Measurements from ENCODE around the gene C6orf58.

The C6orf58 gene
- 0 to 0.09 (median 0) reads per million in 4 experiments for total RNA-seq

- no peak for DNase-seq
Measured at GRCh38 chr6:127576874-127577273, at the start of gene C6orf58. Gene C6orf58, plus strand, starts transcription at chr6:127577174. Its CDS starts 12 bp downstream, at chr6:127577186.

DNA sequence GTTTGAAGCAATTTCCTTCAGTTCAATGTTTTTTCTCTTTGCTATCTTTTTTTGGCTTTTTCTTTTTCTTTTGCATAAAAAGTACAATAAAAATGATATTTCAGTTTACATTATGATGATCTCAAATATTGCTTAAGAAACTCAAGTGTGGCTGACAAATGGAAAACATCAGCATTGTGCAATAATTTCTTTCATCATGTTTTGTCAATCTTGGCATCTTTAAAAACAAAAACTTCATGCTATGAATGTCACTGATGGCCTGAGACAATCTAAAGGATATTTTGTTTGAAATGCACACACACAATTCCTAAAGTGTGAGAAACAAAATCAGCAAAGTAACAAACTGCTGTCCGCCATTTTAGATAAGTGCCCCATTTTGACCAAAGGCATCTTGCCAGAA, 44.0 kb upstream of the C6orf58 start:
- no peak for DNase-seq

GRCh38 chr6:127533736-127534135, 43.2 kb upstream of the C6orf58 start:
- DNase-seq: no peak

DNA sequence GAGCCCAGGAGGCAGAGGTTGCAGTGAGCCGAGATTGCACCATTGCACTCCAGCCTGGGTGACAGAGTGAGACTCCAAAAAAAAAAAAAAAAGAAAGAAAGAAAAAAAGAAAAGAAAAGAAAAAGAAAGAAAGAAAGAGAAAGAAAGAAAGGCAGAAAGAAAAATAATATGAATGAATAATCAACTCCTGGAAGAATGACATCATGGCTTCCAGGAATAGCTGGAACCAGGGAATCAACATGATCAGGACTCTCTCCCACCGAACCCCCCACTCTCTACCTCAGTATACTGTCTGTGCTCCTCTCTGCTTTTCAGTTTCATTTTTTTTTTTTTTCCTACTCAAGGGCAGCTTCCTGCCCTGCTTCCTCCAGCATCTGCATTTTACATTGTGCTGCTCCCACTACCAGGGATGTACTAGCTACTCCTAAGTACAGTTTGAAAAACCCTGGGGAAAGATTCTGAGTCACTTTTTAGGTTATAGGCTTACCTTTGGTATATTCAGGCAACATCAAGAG, 38.2 kb upstream of the C6orf58 start:
- no peak for DNase-seq

- DNase-seq: no peak
Measured at GRCh38 chr6:127539272-127539671, 37.7 kb upstream of the C6orf58 start.

DNA sequence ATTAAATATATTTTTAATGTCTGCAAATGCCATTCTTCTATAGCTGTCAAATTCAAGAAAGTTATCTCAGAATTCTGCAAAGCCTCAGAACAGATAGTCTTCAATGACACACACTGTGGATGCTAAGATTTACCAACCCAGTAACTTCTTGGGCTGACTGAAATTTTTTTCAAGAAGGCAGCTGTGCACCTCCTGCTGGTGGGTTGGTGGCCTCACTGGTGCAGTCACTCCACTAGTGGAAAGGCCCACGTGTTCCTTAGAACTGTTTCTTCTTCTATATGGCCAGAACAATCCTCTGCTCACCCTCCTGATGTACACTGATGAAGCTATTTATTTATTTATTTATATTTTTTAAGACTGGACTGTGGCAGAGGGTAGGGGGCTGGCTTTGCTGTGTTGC, 29.8 kb upstream of the C6orf58 start:
- no peak for DNase-seq

DNA sequence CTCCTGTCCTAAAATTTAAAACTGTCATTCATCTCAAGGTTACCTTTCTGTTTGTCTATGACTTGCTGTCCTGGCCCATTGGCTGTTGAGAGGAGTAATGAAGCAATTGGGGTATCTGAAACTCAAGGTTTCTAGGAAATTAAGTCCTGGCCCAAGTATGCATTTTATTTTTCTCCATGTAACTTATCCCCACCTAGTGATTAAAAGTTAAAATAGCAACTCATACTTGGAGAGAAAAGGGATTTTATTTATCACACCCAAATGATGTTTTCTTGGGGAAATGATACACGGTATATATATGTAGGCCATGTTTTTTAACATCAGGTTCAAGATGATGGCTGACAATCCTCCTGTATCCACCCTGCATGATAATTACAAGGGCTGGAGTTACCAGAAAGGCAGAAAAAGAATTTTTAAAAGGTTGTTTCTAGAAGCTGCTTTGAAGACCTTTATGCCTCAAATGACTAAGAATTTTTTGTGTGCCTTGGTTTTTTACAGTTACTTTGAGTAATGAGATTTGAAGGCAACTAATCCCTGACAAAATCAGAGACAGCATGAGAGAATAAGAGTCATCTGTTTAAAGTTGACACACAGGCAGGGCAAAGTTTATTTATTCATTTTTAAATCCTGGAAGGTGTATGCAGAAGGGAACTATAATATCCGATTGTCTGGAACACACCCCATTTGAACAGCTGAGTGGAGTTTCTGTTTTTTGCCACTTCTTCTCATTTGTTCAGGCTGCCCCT, 28.9 kb upstream of the C6orf58 start:
- no peak for DNase-seq

DNA sequence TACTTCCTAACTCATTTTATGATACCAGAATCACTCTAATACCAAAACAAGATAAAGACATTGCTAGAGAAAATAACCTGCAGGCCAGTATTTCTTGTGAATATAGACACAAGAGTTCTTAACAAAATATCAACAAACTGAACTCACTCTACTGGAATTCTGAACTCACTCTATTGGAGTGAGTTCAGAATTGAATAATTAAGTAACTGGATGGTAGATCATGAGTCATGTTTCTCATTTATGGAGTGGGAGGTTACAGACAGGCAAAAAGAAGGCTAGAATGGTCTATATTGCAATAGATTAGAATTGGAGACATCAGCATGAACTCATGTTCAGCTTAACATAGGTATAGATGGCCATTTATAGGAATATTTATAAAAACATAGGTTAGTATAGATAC, 26.6 kb upstream of the C6orf58 start:
- DNase-seq: no peak

DNA sequence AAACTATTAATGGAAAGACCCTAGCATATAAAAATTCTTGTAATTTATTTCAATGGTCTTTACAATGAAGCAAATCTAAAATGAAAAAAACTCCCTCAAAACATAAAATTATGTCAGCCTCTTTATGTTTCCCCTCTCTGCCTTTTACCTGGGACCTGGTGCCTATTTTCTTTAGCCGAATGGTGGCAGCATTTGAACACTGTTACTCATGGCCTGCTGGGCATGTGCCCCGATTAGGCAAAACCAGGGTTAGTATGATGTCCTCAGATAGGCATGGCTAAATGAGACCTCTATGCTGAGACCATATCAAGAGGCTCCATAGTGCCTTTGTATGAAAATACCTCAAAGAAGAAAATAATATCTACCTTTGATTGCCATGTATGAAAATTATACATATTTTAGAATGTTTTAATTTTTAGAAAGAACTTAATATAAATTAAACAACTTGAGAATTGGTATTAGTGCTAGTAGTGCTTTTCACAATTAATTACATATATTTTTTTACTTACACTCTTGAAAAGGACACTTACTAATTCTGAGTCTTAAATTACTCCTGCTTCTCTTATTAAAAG, 22.5 kb upstream of the C6orf58 start:
- no peak for DNase-seq

- no peak for DNase-seq
Measured at GRCh38 chr6:127561660-127562059, 15.3 kb upstream of the C6orf58 start.

GRCh38 chr6:127564761-127565160, 12.2 kb upstream of the C6orf58 start:
- no peak for DNase-seq

DNA sequence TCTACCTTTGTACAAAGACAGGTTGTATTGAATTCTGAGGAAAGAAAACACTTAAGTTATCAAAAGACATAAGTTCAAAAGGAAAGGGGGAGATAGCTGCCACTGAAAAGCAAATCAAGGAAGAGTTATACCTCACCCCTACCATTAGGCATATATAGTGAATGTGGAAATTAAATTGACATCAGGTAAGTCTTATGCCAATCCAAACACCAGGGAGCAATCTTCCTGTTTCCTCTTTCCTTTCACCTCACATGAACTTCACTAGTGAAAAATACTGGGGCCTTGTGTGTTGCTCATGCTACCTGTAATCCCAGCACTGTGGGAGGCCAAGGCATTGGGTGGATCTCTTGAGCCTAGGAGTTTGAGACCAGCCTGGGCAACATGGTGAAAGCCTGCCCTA, 10.9 kb upstream of the C6orf58 start:
- DNase-seq: no peak

- no peak for DNase-seq
Measured at GRCh38 chr6:127566651-127567050, 10.3 kb upstream of the C6orf58 start.

DNA sequence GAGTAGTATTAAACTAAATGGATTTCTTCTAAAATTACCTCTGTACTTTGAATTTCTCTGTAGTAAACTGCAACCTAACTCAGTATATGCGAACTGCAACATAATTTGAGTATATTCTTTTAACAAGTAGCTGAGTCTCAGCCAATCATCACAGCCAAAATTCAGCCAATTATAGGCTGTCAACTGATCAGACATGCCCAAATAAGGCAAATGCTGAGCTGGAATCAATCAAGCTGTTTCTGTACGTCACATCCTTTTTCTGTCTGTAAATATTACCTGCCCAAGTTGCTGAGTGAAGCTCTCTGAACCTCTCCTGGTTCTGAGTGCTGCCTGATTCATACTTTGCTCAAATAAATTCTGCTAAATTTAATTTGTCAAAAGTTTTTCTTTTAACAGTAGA, 9.5 kb upstream of the C6orf58 start:
- no peak for DNase-seq

GRCh38 chr6:127570739-127571389, 6.1 kb upstream of the C6orf58 start:
- no peak for DNase-seq

DNA sequence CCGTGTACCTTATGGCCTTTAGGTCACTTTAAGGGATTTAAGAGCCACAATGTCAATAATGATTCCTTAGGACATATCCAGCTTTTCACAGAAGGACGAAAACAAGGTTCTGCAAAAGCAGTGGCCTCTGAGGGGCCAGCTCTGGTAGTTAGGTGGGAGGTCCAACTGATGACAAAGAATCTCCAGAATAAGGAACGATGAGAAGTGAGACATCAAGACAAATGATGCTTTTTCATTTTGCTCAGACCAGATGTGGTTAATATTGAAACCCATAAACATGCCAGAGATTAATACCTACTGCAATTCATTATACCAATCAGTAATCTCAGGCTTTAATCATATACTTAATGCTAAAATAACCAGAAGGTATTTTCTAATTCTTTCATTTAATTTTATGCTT, 1.9 kb downstream of the C6orf58 start:
- no peak for DNase-seq

- DNase-seq: no peak
Measured at GRCh38 chr6:127581576-127581975, 4.6 kb downstream of the C6orf58 start.

DNA sequence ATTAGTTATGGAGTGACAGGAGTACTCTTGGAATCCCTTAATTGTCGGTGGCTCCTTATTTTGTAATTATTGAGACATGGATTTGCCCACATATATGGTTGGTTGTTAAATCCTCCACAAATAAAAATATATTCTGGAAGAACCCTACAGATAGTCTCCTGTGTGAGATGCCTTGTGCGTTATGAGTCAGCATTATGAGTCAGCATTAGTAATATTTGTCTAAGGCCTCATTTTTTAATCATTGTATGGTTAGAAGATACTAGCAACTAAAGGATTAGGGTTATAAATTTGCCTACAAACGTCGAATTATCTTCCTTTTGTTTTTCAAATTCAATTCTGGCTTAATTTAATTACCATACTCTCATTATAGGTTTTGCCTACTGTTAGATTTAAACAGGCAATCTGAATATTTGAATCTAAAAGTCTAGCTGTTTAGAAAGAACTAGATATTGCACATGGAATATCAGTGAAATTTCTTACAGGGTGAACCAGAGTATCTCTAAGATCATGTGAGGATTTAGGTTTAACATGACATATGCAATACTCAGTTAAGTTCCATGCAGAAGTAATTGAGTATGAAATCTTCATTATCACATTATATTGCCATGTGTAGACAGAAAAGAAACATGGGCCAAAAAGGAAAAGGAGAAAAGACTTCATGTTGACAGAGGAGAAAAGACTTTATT, 5.9 kb downstream of the C6orf58 start:
- DNase-seq: no peak

- DNase-seq: no peak
Measured at GRCh38 chr6:127585123-127585522, 8.1 kb downstream of the C6orf58 start.

DNA sequence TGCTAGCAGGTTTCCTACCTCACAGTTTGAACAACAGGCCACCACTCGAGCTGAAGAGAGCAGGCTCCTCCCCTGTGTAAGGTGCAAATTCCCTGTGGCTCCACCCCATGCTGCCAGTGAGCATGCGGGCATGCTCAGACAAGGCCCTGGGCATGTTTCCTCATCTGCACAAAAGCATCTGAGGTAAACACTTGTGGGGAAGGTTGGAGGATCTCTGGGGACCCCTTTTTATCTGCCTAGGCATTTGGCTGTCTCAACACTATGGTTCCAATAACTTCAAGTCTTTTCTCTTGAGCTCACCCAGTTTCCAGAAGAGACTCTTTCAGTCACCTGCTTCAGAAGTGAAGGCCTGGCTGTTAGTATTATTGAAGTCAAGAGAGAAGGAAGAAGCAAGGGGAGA, 9.4 kb downstream of the C6orf58 start:
- DNase-seq: no peak

DNA sequence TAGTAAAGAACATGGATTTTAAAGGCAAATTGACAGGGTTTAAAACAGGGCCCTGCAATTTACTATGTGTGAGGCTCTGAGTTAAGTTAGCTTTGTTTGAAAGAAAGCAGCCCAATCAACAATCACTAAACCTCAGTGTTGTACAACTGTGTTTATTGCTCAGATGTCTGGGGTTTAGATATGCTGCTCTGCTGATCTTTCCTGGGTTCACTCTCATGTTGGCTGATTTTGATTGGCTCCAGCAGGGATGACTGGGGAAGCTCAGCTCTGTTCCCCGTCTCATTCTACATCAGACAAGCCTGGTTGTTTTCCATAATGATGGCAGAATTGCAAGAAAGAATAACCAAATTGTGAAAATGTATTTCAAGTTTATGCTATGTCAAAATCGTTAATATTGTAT, 10.9 kb downstream of the C6orf58 start:
- no peak for DNase-seq

GRCh38 chr6:127589135-127589534, 12.2 kb downstream of the C6orf58 start:
- no peak for DNase-seq

DNA sequence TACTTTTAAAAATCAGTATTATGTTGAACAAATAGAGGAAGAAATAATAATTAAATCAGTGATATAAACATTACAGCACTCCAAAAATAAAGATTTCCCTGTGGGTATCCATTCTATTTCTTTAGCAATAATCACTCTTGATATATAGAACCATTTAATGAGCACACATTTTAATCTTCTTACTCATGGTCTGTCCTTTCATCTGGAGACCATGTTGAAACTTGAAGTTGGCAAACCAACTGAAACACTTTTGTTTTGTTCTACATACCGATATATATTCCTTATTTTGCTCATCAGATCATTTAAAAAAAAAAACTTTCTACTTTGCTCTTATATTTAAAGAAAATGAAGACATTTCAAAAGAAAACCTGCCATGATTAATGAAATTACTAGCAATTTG, 13.4 kb downstream of the C6orf58 start:
- no peak for DNase-seq
